ENCODE measurements around the gene AMPH.

Gene AMPH

GRCh38 chr7:38539477-38540081 lies 91.6 kb downstream of the AMPH start:
- no peak for DNase-seq

- DNase-seq: no peak
Observed at GRCh38 chr7:38535073-38535472, 96.1 kb downstream of the AMPH start.

- DNase-seq: no peak
Observed at GRCh38 chr7:38525857-38526256, 105.3 kb downstream of the AMPH start.

- no peak for DNase-seq
Observed at GRCh38 chr7:38524786-38525185, 106.4 kb downstream of the AMPH start.

- no peak for DNase-seq
Observed at GRCh38 chr7:38520741-38521140, 110.4 kb downstream of the AMPH start.

- DNase-seq: no peak
Observed at GRCh38 chr7:38518541-38518940, 112.6 kb downstream of the AMPH start.

- DNase-seq: no peak
Observed at GRCh38 chr7:38512704-38513103, 118.5 kb downstream of the AMPH start.

- no peak for DNase-seq
Observed at GRCh38 chr7:38512291-38512690, 118.9 kb downstream of the AMPH start.

- DNase-seq: no peak
Observed at GRCh38 chr7:38507384-38507783, 123.8 kb downstream of the AMPH start.

GRCh38 chr7:38506756-38507155 lies 124.4 kb downstream of the AMPH start:
- DNase-seq: no peak

- DNase-seq: no peak
Observed at GRCh38 chr7:38506004-38506403, 125.2 kb downstream of the AMPH start.

- DNase-seq: no peak
Observed at GRCh38 chr7:38504684-38505083, 126.5 kb downstream of the AMPH start.

GRCh38 chr7:38502848-38503247 lies 128.3 kb downstream of the AMPH start:
- no peak for DNase-seq

GRCh38 chr7:38502289-38502688 lies 128.9 kb downstream of the AMPH start:
- DNase-seq: peak; percentile 22

GRCh38 chr7:38492010-38492409 lies 139.2 kb downstream of the AMPH start:
- no peak for DNase-seq

- no peak for DNase-seq
Observed at GRCh38 chr7:38482521-38482920, 148.7 kb downstream of the AMPH start.

GRCh38 chr7:38481401-38481800 lies 149.8 kb downstream of the AMPH start:
- DNase-seq: no peak

- DNase-seq: no peak
Observed at GRCh38 chr7:38478404-38478803, 152.8 kb downstream of the AMPH start.

GRCh38 chr7:38477333-38477732 lies 153.8 kb downstream of the AMPH start:
- no peak for DNase-seq

GRCh38 chr7:38476764-38477163 lies 154.4 kb downstream of the AMPH start:
- DNase-seq: no peak

GRCh38 chr7:38465956-38466355 lies 165.2 kb downstream of the AMPH start:
- DNase-seq: no peak

- peak; percentile 39 for DNase-seq
Observed at GRCh38 chr7:38463277-38464225, 167.6 kb downstream of the AMPH start.

- DNase-seq: no peak
Observed at GRCh38 chr7:38462819-38463218, 168.4 kb downstream of the AMPH start.

GRCh38 chr7:38461887-38462286 lies 169.3 kb downstream of the AMPH start:
- no peak for DNase-seq

Data from NCI-H2171 treated with DMSO at 0.1 percent for 48 hours (cell line).